ENCODE data around the gene FAM227B.
A peak's percentile ranks its signal among the peaks of the same experiment; 100 is the strongest.
"Not testable (repeated sequence)": the region's sequence is repeated elsewhere in the genome, so short reads cannot be mapped to it uniquely, and the experiment has no call there.

The FAM227B gene

GRCh38 chr15:49402515-49403296 lies 217.9 kb downstream of the FAM227B start:
- DNase-seq; intact Hi-C loops (cut with DNase I): not testable (repeated sequence)

- intact Hi-C loops (cut with DNase I), result no loop called here
- no peak for DNase-seq
Observed at GRCh38 chr15:49387471-49387870, 233.1 kb downstream of the FAM227B start.

GRCh38 chr15:49383266-49383665 lies 237.4 kb downstream of the FAM227B start:
- DNase-seq, result no peak
- intact Hi-C loops (cut with DNase I), result no loop called here

GRCh38 chr15:49382394-49382793 lies 238.2 kb downstream of the FAM227B start:
- DNase-seq, result no peak
- intact Hi-C loops (cut with DNase I), result no loop called here

GRCh38 chr15:49380912-49381311 lies 239.7 kb downstream of the FAM227B start:
- intact Hi-C loops (cut with DNase I), result no loop called here
- DNase-seq, result no peak

GRCh38 chr15:49379996-49380395 lies 240.6 kb downstream of the FAM227B start:
- peak in 2 of 10 donors; percentile 43 to 55 for DNase-seq
- intact Hi-C loops (cut with DNase I), result no loop called here

GRCh38 chr15:49372366-49372765 lies 248.3 kb downstream of the FAM227B start:
- no peak for DNase-seq
- intact Hi-C loops (cut with DNase I), result no loop called here

- DNase-seq, result no peak
- intact Hi-C loops (cut with DNase I), result no loop called here
Observed at GRCh38 chr15:49370782-49371181, 249.8 kb downstream of the FAM227B start.

- DNase-seq, result peak in 1 of 10 donors; percentile 75
- intact Hi-C loops (cut with DNase I), result no loop called here
Observed at GRCh38 chr15:49366496-49366895, 254.1 kb downstream of the FAM227B start.

GRCh38 chr15:49361370-49361769 lies 259.2 kb downstream of the FAM227B start:
- no peak for DNase-seq
- intact Hi-C loops (cut with DNase I), result no loop called here

GRCh38 chr15:49354439-49354838 lies 266.2 kb downstream of the FAM227B start:
- intact Hi-C loops (cut with DNase I), result not testable (repeated sequence)
- peak in 2 of 10 donors; percentile 58 to 69 for DNase-seq

- intact Hi-C loops (cut with DNase I), result no loop called here
- DNase-seq, result no peak
Observed at GRCh38 chr15:49343546-49343945, 277.1 kb downstream of the FAM227B start.

GRCh38 chr15:49339656-49340055 lies 281.0 kb downstream of the FAM227B start:
- intact Hi-C loops (cut with DNase I), result no loop called here
- peak in 2 of 10 donors; percentile 25 to 46 for DNase-seq

- no peak for DNase-seq
- intact Hi-C loops (cut with DNase I), result no loop called here
Observed at GRCh38 chr15:49331951-49332350, 288.7 kb downstream of the FAM227B start.

GRCh38 chr15:49331442-49331841 lies 289.2 kb downstream of the FAM227B start:
- DNase-seq, result no peak
- intact Hi-C loops (cut with DNase I), result no loop called here

- DNase-seq, result no peak
- intact Hi-C loops (cut with DNase I), result no loop called here
Observed at GRCh38 chr15:49330166-49330565, 290.5 kb downstream of the FAM227B start.

GRCh38 chr15:49328941-49329340 lies 291.7 kb downstream of the FAM227B start:
- DNase-seq, result no peak
- intact Hi-C loops (cut with DNase I), result no loop called here

- intact Hi-C loops (cut with DNase I), result no loop called here
- DNase-seq, result no peak
Observed at GRCh38 chr15:49327927-49328326, 292.7 kb downstream of the FAM227B start.

GRCh38 chr15:49323207-49323606 lies 297.4 kb downstream of the FAM227B start:
- no peak for DNase-seq
- intact Hi-C loops (cut with DNase I), result no loop called here

- no peak for DNase-seq
Observed at GRCh38 chr15:49320351-49320750, 300.3 kb downstream of the FAM227B start.

GRCh38 chr15:49315391-49315823 lies 305.2 kb downstream of the FAM227B start:
- no peak for DNase-seq
- intact Hi-C loops (cut with DNase I), result no loop called here

More at GRCh38 chr15:49320351-49320750, 300.3 kb downstream of the FAM227B start:
- intact Hi-C loops (cut with DNase I), result no loop called here

GRCh38 chr15:49314716-49315115 lies 305.9 kb downstream of the FAM227B start:
- no peak for DNase-seq

More at GRCh38 chr15:49314716-49315115, 305.9 kb downstream of the FAM227B start:
- intact Hi-C loops (cut with DNase I), result no loop called here
